Sigmoid colon (tissue), 7 donors: ENCODE results near the gene MIER1. TPM values are rescaled to one million over a fixed set of nuclear protein-coding genes. Genes with fewer than 3 reads are reported as not detected.

Source experiments
- DNase-seq: peaks from one replicate; pipeline ENCODE4 v3.0.0-alpha.2; 2019
- H3K27ac ChIP-seq, 4 donors: fragments of 200-600 bp; sonication (generic); one replicate each; pipeline ENCODE4 v1.5.1; 2016 to 2019; ENCODE audit warnings: mild to moderate bottlenecking in 1 of 4
- H3K27me3 ChIP-seq, 3 donors: fragments of 200-600 bp; sonication (generic); one replicate each; pipeline ENCODE4 v1.5.1; 2019; ENCODE audit warnings: mild to moderate bottlenecking in 1 of 3
- H3K36me3 ChIP-seq, 4 donors: fragments of 200-600 bp; sonication (generic); one replicate each; pipeline ENCODE4 v1.5.1; 2016 to 2019
- H3K4me1 ChIP-seq, 4 donors: fragments of 200-600 bp; sonication (generic); one replicate each; pipeline ENCODE4 v1.5.1; 2017 to 2019
- H3K4me3 ChIP-seq, 4 donors: fragments of 200-600 bp; sonication (generic); one replicate each; pipeline ENCODE4 v1.5.1; 2017 to 2019; ENCODE audit warnings: mild to moderate bottlenecking in 2 of 4, moderate library complexity in 1 of 4
- H3K9me3 ChIP-seq, 4 donors: fragments of 200-600 bp in 3 of 4; sonication (generic) in 3 of 4; one replicate each; pipeline versions ENCODE4 v1.5.1 to v1.6.1; 2013 to 2019
- CTCF ChIP-seq, 4 experiments: fragments of 450-650 bp in 3 of 4; fragments of 200-600 bp in 1 of 4; IDR thresholded peaks; one replicate each; pipeline ENCODE4 v1.5.1; 2016 to 2019; ENCODE audit warnings: antibody characterized with exemption in 4 of 4, mild to moderate bottlenecking in 3 of 4, moderate library complexity in 2 of 4
- EP300 ChIP-seq, 4 donors: sonication (generic); formaldehyde crosslinking; IDR thresholded peaks; one replicate each; pipeline ENCODE4 v1.6.1; 2017; ENCODE audit warnings: antibody characterized with exemption in 4 of 4
- POLR2A ChIP-seq, 2 donors: fragments of 450-650 bp; IDR thresholded peaks; one replicate each; pipeline ENCODE4 v1.6.1; 2016; ENCODE audit warnings: antibody characterized with exemption in 2 of 2, mild to moderate bottlenecking in 2 of 2, moderate library complexity in 2 of 2
- POLR2AphosphoS5 ChIP-seq, 4 donors: sonication (generic); formaldehyde crosslinking; IDR thresholded peaks; one replicate each; pipeline ENCODE4 v1.6.1; 2017; ENCODE audit warnings: antibody characterized with exemption in 4 of 4
- WGBS, 2 donors: extraction: QIAGEN DNeasy Blood & Tissue Kit; methylation state at CpG; one replicate each; pipeline ENCODE4 v1.1.7; 2013; 5-methylcytosine and 5-hydroxymethylcytosine counted together
- intact Hi-C: fragments of 100-400 bp; cut with DNase I; formaldehyde crosslinking; loops from one replicate; pipeline ENCODE4 v1.15.1; 2023
- polyA plus RNA-seq, 3 donors: library from polyadenylated mRNA; stranded (reverse); fragments of 200-250 nt; gene quantifications; one replicate each; pipeline ENCODE4 v1.2.3, GENCODE V29; 2013
- total RNA-seq, 4 donors: library from RNA; depleted of rRNA; stranded (reverse); fragments of >200 nt; gene quantifications; one replicate each; pipeline ENCODE4 v1.1.0, GENCODE V29; 2016
- donor health status: healthy with polysubstance abuse.
- donor health status: Bipolar disorder and iron deficiency.
- donor health status: healthy.

MIER1 gene
- total RNA-seq (10 to 100 TPM; 49.0 to 65.6 (median 58.4) TPM), polyA plus RNA-seq (10 to 100 TPM; 21.1 to 53.2 (median 30.0) TPM)

- TF ChIP-seq CTCF (IDR thresholded peaks at IDR 0.05) = peak; percentile 27 to 58 (median 40)
- TF ChIP-seq POLR2AphosphoS5 (IDR thresholded peaks at IDR 0.05) = peak; percentile 84 to 91 (median 86)
- TF ChIP-seq POLR2A (IDR thresholded peaks at IDR 0.05) = peak; percentile 23 to 65
- TF ChIP-seq EP300 (IDR thresholded peaks at IDR 0.05) = peak in 2 of 4 donors; percentile 34 to 43
- intact Hi-C loops = loop anchor here (2.0 to 10.0 kb wide), 5 partner anchors 128 to 1858 kb away; partner anchors contain the start of gene GADD45A
- Histone ChIP-seq H3K27ac (peak within 1 kb of the TSS; percentile 89 to 95 (median 92)), H3K27me3 (no peaks in the 10 kb centered on the region), H3K36me3 (peaks cover 0 to 3% (median 0%) of the 10 kb centered on the region in 4 donors), H3K9me3 (no peaks in the 10 kb centered on the region), H3K4me1 (peaks cover 0 to 38% (median 32%) of the 10 kb centered on the region in 4 donors), H3K4me3 (peak within 1 kb of the TSS; percentile 59 to 91 (median 74))
- WGBS, 2 donors = 0% methylated on average over 63 to 64 of the region's 64 CpGs
- DNase-seq = peak; percentile 99
Observed at GRCh38 chr1:66924756-66925557, at the start of gene MIER1, which contains the start of gene DNAI4. Gene MIER1 (plus strand): TSS chr1:66924990. CDS start chr1:66925029, 39 bp downstream. Gene DNAI4 (minus strand): TSS chr1:66924856. CDS start chr1:66924831, 25 bp downstream.

GRCh38 chr1:66876664-66877063 is 48.1 kb upstream of the MIER1 start:
- intact Hi-C loops = no loop called here
- 86 to 94% methylated on average over 1 of the region's 1 CpG for WGBS, 2 donors

GRCh38 chr1:66889030-66889429 is 35.8 kb upstream of the MIER1 start:
- H3K27me3 ChIP-seq = no peaks in the 10 kb centered on the region
- 98 to 99% methylated on average over 1 of the region's 1 CpG for WGBS, 2 donors
- intact Hi-C loops = no loop called here

More at GRCh38 chr1:66876664-66877063, 48.1 kb upstream of the MIER1 start:
- no peak for DNase-seq
- Histone ChIP-seq H3K27ac (no peak overlapping the region), H3K4me3 (no peak overlapping the region), H3K4me1 (no peaks in the 10 kb centered on the region), H3K36me3 (no peaks in the 10 kb centered on the region), H3K9me3 (peaks cover 0 to 4% (median 0%) of the 10 kb centered on the region in 4 donors), H3K27me3 (no peaks in the 10 kb centered on the region)
- TF ChIP-seq POLR2AphosphoS5 (IDR thresholded peaks at IDR 0.05) (no peak), CTCF (IDR thresholded peaks at IDR 0.05) (no peak), POLR2A (IDR thresholded peaks at IDR 0.05) (no peak), EP300 (IDR thresholded peaks at IDR 0.05) (no peak)

GRCh38 chr1:66890621-66891020 is 34.2 kb upstream of the MIER1 start:
- TF ChIP-seq POLR2AphosphoS5 (IDR thresholded peaks at IDR 0.05) (no peak), CTCF (IDR thresholded peaks at IDR 0.05) (no peak), POLR2A (IDR thresholded peaks at IDR 0.05) (no peak), EP300 (IDR thresholded peaks at IDR 0.05) (no peak)
- no peak overlapping the region for H3K4me3 ChIP-seq
- intact Hi-C loops = no loop called here
- H3K9me3 ChIP-seq = no peaks in the 10 kb centered on the region
- no peak overlapping the region for H3K27ac ChIP-seq
- no peaks in the 10 kb centered on the region for H3K4me1 ChIP-seq
- no peaks in the 10 kb centered on the region for H3K27me3 ChIP-seq
- 93 to 96% methylated on average over 1 of the region's 1 CpG for WGBS, 2 donors
- H3K36me3 ChIP-seq = no peaks in the 10 kb centered on the region
- no peak for DNase-seq

More at GRCh38 chr1:66889030-66889429, 35.8 kb upstream of the MIER1 start:
- Histone ChIP-seq H3K4me3 (no peak overlapping the region), H3K36me3 (no peaks in the 10 kb centered on the region), H3K27ac (no peak overlapping the region), H3K9me3 (no peaks in the 10 kb centered on the region), H3K4me1 (no peaks in the 10 kb centered on the region)
- DNase-seq = no peak
- TF ChIP-seq POLR2AphosphoS5 (IDR thresholded peaks at IDR 0.05) (no peak), EP300 (IDR thresholded peaks at IDR 0.05) (no peak), CTCF (IDR thresholded peaks at IDR 0.05) (no peak), POLR2A (IDR thresholded peaks at IDR 0.05) (no peak)
